Measurements from ENCODE around the gene LORICRIN. TPM values are rescaled to one million over a fixed set of nuclear protein-coding genes. Genes with fewer than 3 reads are reported as not detected.

The LORICRIN gene
- total RNA-seq, 2 experiments from 2014 or later = 0.19 TPM; not detected in 1

- Mint-ChIP-seq H3K4me3 (no peak overlapping the region), H3K27ac (no peak overlapping the region), H3K27me3 (peaks cover 23% of the 10 kb centered on the region), H3K9me3 (no peaks in the 10 kb centered on the region), H3K36me3 (no peaks in the 10 kb centered on the region), H3K4me1 (ENCODE audit: low read depth) (no peaks in the 10 kb centered on the region)
- DNase-seq = no peak
- intact Hi-C loops (cut with micrococcal nuclease) = no loop called here
- ChIA-PET POLR2A (no interaction called here), CTCF (no interaction called here)
Observed at GRCh38 chr1:153251562-153251961, 7.9 kb upstream of the LORICRIN start.

GRCh38 chr1:153251988-153252387, 7.5 kb upstream of the LORICRIN start:
- Mint-ChIP-seq H3K27ac (no peak overlapping the region), H3K36me3 (no peaks in the 10 kb centered on the region), H3K4me3 (no peak overlapping the region), H3K4me1 (ENCODE audit: low read depth) (no peaks in the 10 kb centered on the region), H3K9me3 (no peaks in the 10 kb centered on the region), H3K27me3 (peaks cover 23% of the 10 kb centered on the region)
- POLR2A ChIA-PET = no interaction called here
- CTCF ChIA-PET = interaction anchor here (0.6 kb wide), 1 partner anchor 9 kb away, joined by 3 read pairs; no protein-coding TSS in a partner anchor
- DNase-seq = no peak
- intact Hi-C loops (cut with micrococcal nuclease) = no loop called here

- intact Hi-C loops (cut with micrococcal nuclease) = no loop called here
- POLR2A ChIA-PET = no interaction called here
- CTCF ChIA-PET = interaction anchor here (0.7 kb wide), 1 partner anchor 19 kb away, joined by 3 read pairs; no protein-coding TSS in a partner anchor
- no peaks in the 10 kb centered on the region for H3K9me3 Mint-ChIP-seq
- peaks cover 17% of the 10 kb centered on the region for H3K27me3 Mint-ChIP-seq
- no peak overlapping the region for H3K4me3 Mint-ChIP-seq
- no peak for DNase-seq
- no peaks in the 10 kb centered on the region for H3K4me1 Mint-ChIP-seq (ENCODE audit: low read depth)
- H3K36me3 Mint-ChIP-seq = no peaks in the 10 kb centered on the region
- no peak overlapping the region for H3K27ac Mint-ChIP-seq
Observed at GRCh38 chr1:153253076-153253475, 6.4 kb upstream of the LORICRIN start.

GRCh38 chr1:153253693-153254092, 5.8 kb upstream of the LORICRIN start:
- Mint-ChIP-seq H3K36me3 (no peaks in the 10 kb centered on the region), H3K27ac (no peak overlapping the region), H3K27me3 (peaks cover 17% of the 10 kb centered on the region), H3K9me3 (no peaks in the 10 kb centered on the region), H3K4me3 (no peak overlapping the region), H3K4me1 (ENCODE audit: low read depth) (no peaks in the 10 kb centered on the region)
- no peak for DNase-seq
- ChIA-PET POLR2A (no interaction called here), CTCF (interaction anchor here (0.7 kb wide), 1 partner anchor 20 kb away, joined by 3 read pairs; no protein-coding TSS in a partner anchor)
- intact Hi-C loops (cut with micrococcal nuclease) = no loop called here

GRCh38 chr1:153260585-153261280, 1.2 kb downstream of the LORICRIN start:
- peaks cover 30% of the 10 kb centered on the region for H3K4me1 Mint-ChIP-seq (ENCODE audit: low read depth)
- H3K27ac Mint-ChIP-seq = no peak overlapping the region
- peak overlapping the region; percentile 22 for H3K4me3 Mint-ChIP-seq
- H3K27me3 Mint-ChIP-seq = peaks cover 42% of the 10 kb centered on the region
- CTCF ChIA-PET = interaction anchor here (0.7 kb wide), 1 partner anchor 9 kb away, joined by 3 read pairs; no protein-coding TSS in a partner anchor
- no peaks in the 10 kb centered on the region for H3K9me3 Mint-ChIP-seq
- intact Hi-C loops (cut with micrococcal nuclease) = no loop called here
- POLR2A ChIA-PET = no interaction called here
- no peaks in the 10 kb centered on the region for H3K36me3 Mint-ChIP-seq
- peak; percentile 40 for DNase-seq

- H3K27ac Mint-ChIP-seq = no peak overlapping the region
- intact Hi-C loops (cut with micrococcal nuclease) = no loop called here
- no peaks in the 10 kb centered on the region for H3K9me3 Mint-ChIP-seq
- H3K36me3 Mint-ChIP-seq = no peaks in the 10 kb centered on the region
- peaks cover 47% of the 10 kb centered on the region for H3K27me3 Mint-ChIP-seq
- peak; percentile 25 for DNase-seq
- H3K4me3 Mint-ChIP-seq = peak overlapping the region; percentile 54
- CTCF ChIA-PET = interaction anchor here (0.7 to 0.9 kb wide), 3 partner anchors 9 to 37 kb away, joined by 3 read pairs; no protein-coding TSS in a partner anchor
- H3K4me1 Mint-ChIP-seq (ENCODE audit: low read depth) = peaks cover 30% of the 10 kb centered on the region
- POLR2A ChIA-PET = no interaction called here
Observed at GRCh38 chr1:153261281-153262069, 2.0 kb downstream of the LORICRIN start.

GRCh38 chr1:153262070-153262366, 2.5 kb downstream of the LORICRIN start:
- POLR2A ChIA-PET = interaction anchor here (0.6 kb wide), 1 partner anchor 12 kb away, joined by 5 read pairs; no protein-coding TSS in a partner anchor
- intact Hi-C loops (cut with micrococcal nuclease) = no loop called here
- DNase-seq = no peak
- CTCF ChIA-PET = interaction anchor here (0.6 to 0.9 kb wide), 4 partner anchors 13 to 248 kb away, joined by 3 to 4 read pairs (median 3); no protein-coding TSS in a partner anchor
- H3K27me3 Mint-ChIP-seq = peaks cover 50% of the 10 kb centered on the region
- no peaks in the 10 kb centered on the region for H3K36me3 Mint-ChIP-seq
- H3K27ac Mint-ChIP-seq = no peak overlapping the region
- peaks cover 30% of the 10 kb centered on the region for H3K4me1 Mint-ChIP-seq (ENCODE audit: low read depth)
- H3K4me3 Mint-ChIP-seq = peak overlapping the region; percentile 54
- H3K9me3 Mint-ChIP-seq = no peaks in the 10 kb centered on the region

- CTCF ChIA-PET = interaction anchor here (0.6 to 0.9 kb wide), 4 partner anchors 12 to 247 kb away, joined by 3 to 4 read pairs (median 3); no protein-coding TSS in a partner anchor
Observed at GRCh38 chr1:153262462-153263157, 3.1 kb downstream of the LORICRIN start.

GRCh38 chr1:153265457-153265856, 6.0 kb downstream of the LORICRIN start:
- peaks cover 25% of the 10 kb centered on the region for H3K4me1 Mint-ChIP-seq (ENCODE audit: low read depth)
- no peaks in the 10 kb centered on the region for H3K36me3 Mint-ChIP-seq
- H3K9me3 Mint-ChIP-seq = no peaks in the 10 kb centered on the region
- ChIA-PET POLR2A (no interaction called here), CTCF (interaction anchor here (0.6 to 1.0 kb wide), 2 partner anchors 10 to 157 kb away, joined by 3 to 4 read pairs; no protein-coding TSS in a partner anchor)
- no peak for DNase-seq
- intact Hi-C loops (cut with micrococcal nuclease) = no loop called here
- H3K4me3 Mint-ChIP-seq = no peak overlapping the region
- H3K27ac Mint-ChIP-seq = no peak overlapping the region
- H3K27me3 Mint-ChIP-seq = peaks cover 55% of the 10 kb centered on the region

More at GRCh38 chr1:153262462-153263157, 3.1 kb downstream of the LORICRIN start:
- DNase-seq = no peak
- POLR2A ChIA-PET = interaction anchor here (0.6 kb wide), 1 partner anchor 11 kb away, joined by 5 read pairs; no protein-coding TSS in a partner anchor
- Mint-ChIP-seq H3K9me3 (no peaks in the 10 kb centered on the region), H3K27me3 (peaks cover 51% of the 10 kb centered on the region), H3K27ac (no peak overlapping the region), H3K4me1 (ENCODE audit: low read depth) (peaks cover 30% of the 10 kb centered on the region), H3K36me3 (no peaks in the 10 kb centered on the region), H3K4me3 (peak overlapping the region; percentile 54)
- intact Hi-C loops (cut with micrococcal nuclease) = no loop called here

- Mint-ChIP-seq H3K4me1 (ENCODE audit: low read depth) (no peaks in the 10 kb centered on the region), H3K4me3 (no peak overlapping the region), H3K36me3 (no peaks in the 10 kb centered on the region), H3K9me3 (no peaks in the 10 kb centered on the region), H3K27ac (no peak overlapping the region), H3K27me3 (peaks cover 24% of the 10 kb centered on the region)
- POLR2A ChIA-PET = no interaction called here
- DNase-seq = no peak
- intact Hi-C loops (cut with micrococcal nuclease) = no loop called here
- CTCF ChIA-PET = no interaction called here
Observed at GRCh38 chr1:153271711-153272110, 12.2 kb downstream of the LORICRIN start.

GRCh38 chr1:153272186-153272585, 12.7 kb downstream of the LORICRIN start:
- ChIA-PET POLR2A (no interaction called here), CTCF (no interaction called here)
- Mint-ChIP-seq H3K27ac (no peak overlapping the region), H3K4me1 (ENCODE audit: low read depth) (no peaks in the 10 kb centered on the region), H3K9me3 (no peaks in the 10 kb centered on the region), H3K36me3 (no peaks in the 10 kb centered on the region), H3K27me3 (peaks cover 24% of the 10 kb centered on the region), H3K4me3 (no peak overlapping the region)
- intact Hi-C loops (cut with micrococcal nuclease) = no loop called here
- DNase-seq = no peak

- Mint-ChIP-seq H3K36me3 (no peaks in the 10 kb centered on the region), H3K27me3 (peaks cover 12% of the 10 kb centered on the region), H3K27ac (no peak overlapping the region), H3K4me3 (no peak overlapping the region), H3K9me3 (no peaks in the 10 kb centered on the region), H3K4me1 (ENCODE audit: low read depth) (no peaks in the 10 kb centered on the region)
- POLR2A ChIA-PET = no interaction called here
- DNase-seq = peak; percentile 66
- CTCF ChIA-PET = interaction anchor here (0.6 to 1.5 kb wide), 4 partner anchors 40 to 568 kb away, joined by 3 to 5 read pairs (median 3); no protein-coding TSS in a partner anchor
- intact Hi-C loops (cut with micrococcal nuclease) = loop anchor here (5.0 kb wide), 1 partner anchor 46 kb away; no protein-coding TSS in a partner anchor
Observed at GRCh38 chr1:153277852-153278251, 18.4 kb downstream of the LORICRIN start.

All from activated CD4-positive, alpha-beta memory T cell treated with anti-CD3 and anti-CD28 coated beads for 36 hours (primary cell).